ENCODE results near the gene SSTR5.

DNA sequence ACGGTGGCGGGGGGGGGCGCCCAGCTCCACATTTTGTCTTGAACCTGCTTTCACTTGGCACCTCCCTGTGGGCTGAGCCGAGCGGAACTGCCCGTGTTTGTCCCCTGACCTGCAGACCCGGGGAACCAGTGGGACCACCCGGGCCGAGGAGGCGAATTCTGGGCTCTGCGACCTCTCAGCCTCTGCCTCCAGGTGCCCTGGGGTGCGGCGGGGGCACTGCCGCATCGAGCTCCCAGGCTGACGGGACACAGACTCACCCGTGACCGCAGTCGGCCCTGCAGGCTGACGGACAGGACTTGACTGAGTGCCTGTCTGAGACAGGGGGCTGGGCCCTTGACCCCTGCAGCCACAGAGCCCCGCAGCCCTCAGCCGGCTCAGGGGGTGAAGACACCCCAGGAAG is 34.6 kb downstream of the SSTR5 start:
- TF ChIP-seq POLR2A (IDR thresholded peaks at IDR 0.05; ENCODE audit: low read length) (no peak), GATA1 (IDR thresholded peaks at IDR 0.05; ENCODE audit: low read depth, low read length) (no peak)

All from erythroblast (primary cell).